GM21526 (cell line): Measurements from ENCODE around the gene PDP2.
A peak's percentile ranks its signal among the peaks of the same experiment; 100 is the strongest.

Experiments
- ATAC-seq: cut with Tn5 transposase; IDR thresholded peaks from one replicate; pipeline ENCODE4 v1.9.1; 2021; ENCODE audit warnings: moderate library complexity; ENCODE audit not compliant: unreplicated experiment, low FRiP score

PDP2 gene

DNA sequence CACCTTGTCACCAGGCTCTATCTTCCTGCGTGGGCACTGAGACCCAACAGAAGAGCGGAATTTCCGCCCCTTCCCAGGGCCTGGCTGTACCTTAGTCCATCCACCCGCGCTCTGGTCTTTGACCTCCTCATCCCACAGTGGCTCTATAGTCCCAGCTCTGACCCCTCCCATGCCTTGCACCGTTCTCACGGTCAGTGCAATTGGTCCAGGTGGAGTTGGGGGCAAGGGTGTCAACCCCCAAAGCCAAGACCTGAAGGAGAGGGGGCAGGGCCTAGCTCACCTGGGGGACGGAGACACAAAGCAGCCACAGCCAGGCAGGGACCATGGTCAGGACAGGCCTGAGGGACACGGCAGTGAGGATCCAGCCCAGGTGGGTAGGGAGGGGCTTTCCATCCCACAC, 37.4 kb downstream of the PDP2 start:
- ATAC-seq: no peak

DNA sequence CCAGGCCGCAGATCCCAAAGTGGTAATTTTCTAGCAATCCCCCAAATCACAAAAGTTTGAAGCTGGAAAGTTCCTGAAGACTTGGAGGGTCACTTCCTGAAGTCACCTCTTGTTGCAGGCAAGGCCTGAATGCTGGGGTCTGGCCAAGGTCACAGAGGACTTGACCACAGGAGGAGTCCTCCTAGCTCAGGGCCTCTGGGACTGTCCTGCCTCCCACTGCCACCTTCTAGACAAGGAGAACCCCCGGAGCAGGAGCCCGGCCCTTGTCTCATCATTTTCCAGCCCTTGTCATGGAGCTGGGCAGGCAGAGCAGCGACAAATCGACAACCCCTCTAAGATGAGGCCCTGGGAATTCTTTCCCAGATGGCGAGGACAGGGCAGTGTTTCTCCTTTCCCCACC, 38.0 kb downstream of the PDP2 start:
- ATAC-seq: no peak

DNA sequence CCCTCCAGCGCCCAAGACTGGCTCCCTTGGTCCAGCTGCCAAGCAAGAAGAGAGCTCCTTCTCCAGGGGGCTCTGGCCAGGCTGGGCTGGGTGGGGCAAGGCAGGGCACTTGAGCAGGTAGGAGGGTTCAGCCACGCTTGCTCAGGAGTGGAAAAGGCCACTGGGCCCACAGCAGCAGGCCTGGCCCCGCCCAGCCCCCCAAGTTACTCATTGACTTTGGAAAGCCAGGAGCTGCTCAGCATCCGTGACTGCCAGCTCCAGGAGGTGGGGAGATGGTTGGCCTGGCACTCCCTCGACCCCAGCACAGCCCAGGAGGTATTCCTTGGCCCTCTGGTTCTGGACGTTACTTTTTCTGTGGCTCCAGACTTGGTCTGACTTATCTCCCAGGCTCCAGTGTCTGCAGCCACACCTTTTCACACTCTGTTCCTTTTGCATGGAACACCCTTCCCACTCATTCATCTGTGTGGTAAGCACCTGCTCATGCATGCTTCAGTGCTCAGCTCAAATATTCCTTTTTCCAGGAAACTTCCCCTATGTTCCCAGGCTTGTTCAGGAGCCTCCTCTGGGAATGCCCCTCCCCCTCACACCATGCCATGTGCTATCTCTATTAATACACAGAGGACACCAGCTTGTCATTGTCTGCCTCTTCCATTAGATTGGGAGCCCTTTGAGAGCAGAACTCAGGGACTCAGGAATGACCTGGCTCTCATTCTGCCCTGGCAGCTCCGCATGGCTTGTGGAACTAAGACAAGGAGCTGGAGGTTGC, 38.7 kb downstream of the PDP2 start, which contains the start of gene CDH16:
Gene CDH16, minus strand, starts transcription at position 83 of the 766 bp plus-strand sequence. CDS start 820 bp downstream, outside the sequence.
- ATAC-seq: no peak

DNA sequence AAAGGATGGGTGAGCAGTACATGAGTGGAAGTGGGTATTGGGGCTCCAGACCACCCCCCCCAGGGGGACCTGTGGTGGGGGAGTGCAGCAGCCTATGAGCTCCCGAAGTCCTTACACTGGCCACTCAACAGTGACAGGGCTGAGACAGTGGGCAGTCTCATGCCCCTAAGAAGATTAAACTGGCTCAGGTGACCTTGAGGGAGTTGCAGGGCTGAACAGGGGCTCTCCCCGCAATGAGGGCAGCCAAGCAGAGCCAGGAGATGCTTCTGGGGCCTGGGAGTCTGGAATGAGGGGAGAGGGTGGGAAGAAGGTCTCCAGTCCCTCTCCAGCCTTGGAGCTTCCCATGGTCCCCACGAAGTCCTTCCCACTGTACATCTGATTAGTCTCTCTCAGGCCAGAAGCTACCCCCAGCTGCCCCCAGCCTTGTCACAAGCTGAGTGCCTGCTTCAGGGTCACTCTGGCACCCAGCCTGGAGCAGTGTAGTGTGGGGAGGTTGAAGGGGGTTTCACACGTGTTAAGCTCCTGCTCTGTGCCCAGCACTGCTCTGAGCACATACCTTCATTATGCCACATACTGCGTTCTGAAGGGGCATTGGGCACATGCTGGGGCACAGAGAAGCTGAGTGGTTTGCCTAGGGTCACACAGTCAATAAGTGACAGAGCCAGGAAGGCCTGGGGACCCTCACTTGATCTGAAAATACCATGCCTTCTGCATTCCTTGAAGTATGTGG, 39.4 kb downstream of the PDP2 start:
- ATAC-seq: no peak

DNA sequence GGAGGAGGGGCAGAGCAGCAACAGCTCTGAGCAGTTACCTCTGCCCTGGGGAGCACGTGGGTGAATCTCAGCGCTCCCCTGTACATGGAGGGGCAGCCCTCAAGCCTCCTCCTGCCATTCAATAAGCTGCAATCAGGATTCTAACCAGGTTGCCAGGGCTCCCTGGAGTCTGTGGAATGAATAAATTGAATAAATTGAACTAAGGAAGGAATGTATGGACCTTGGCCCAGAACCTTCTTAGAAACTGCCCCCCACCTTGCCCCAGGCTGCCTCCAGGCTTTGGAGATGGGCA, 39.9 kb downstream of the PDP2 start:
- ATAC-seq: no peak

DNA sequence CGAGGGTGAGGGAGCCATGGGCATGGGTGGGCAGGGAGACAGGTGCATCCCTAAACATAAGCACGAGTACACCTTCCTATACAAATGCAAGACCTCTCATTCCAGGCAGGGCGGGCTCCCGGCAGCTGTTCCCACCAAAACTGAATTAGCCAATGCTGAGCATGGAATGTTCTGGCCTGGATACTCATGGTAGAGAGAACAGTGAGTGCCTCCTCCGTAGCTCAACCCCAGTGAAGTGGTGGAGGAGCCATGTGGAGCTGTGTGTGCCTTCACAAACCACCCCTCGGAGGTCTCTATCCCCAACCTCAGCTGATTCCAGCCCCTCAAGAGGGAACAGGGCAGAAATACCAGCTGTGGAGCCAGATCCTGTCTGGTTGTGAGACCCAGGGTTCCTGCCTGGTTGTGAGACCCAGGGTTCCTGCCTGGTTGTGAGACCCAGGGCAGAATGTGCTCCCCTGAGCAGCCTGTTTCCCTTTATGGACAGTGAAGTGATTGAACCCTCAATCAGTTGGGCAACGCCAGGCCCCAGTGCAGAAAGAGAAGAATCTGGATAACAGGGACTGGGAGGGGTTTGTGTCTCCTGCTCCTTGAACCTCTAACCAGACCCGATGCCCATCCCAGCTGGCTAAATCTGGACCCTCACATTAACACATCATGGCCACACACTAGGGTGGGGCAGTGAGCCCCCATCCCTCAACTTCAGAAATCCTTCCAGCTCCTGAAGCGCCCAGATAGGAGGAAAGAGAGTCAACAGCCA, 40.8 kb downstream of the PDP2 start:
- no peak for ATAC-seq

DNA sequence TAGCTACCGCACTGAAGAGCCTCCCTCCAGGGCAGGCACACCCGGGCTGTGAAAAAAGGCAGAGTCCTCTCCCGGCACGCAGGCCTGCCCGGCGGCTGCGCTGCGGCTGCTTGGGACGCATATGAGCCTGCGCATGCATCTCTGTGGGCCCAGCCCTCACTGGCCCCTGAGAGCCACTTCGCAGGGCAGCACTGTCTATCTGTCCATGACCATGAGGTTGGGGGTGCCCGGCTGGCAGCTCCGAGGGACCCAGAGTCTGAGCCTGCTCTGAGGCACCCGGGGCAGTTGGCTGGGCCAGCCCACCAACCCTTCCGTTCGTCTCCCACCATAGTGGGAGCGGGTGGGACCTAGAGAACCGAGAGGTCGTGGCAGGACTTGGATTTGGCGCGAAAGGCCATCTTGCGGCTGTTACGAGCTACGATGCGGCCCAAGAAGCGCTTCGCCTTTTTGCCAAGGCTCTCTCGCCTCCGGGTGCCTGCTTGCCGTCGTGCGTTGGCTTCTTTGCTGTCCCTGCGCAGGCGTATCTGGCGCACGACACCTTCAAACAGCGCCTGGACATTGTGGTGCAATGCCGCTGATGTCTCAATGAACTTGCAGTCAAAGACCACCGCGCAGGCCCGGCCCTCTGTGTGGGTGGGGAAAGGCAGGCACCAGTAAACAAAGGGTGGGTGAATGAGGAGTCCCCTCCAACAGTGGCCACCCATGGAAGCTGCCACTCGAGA, 41.6 kb downstream of the PDP2 start:
- ATAC-seq: no peak

DNA sequence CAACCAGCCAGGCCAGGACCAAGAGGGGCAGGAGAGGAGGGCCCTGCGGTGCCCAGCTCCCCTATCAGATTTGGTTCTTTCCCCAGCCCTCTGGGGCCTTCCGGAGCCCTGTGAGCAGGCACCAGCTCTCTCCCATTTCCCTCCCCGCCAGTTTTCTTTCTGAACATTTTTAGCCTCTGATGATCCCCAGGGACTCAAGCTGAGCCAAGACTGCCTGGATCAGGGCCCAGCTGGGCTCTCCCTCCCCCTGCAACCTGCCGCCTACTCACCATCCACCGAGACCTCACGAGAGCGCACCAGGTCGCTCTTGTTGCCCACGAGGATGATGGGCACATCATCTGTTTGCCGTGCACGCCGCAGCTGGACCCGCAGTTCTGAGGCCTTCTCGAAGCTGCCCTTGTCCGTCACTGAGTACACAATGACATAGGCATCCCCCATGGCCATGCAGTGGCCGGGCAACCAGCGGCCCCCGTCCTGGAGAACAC, 43.0 kb downstream of the PDP2 start:
- no peak for ATAC-seq

DNA sequence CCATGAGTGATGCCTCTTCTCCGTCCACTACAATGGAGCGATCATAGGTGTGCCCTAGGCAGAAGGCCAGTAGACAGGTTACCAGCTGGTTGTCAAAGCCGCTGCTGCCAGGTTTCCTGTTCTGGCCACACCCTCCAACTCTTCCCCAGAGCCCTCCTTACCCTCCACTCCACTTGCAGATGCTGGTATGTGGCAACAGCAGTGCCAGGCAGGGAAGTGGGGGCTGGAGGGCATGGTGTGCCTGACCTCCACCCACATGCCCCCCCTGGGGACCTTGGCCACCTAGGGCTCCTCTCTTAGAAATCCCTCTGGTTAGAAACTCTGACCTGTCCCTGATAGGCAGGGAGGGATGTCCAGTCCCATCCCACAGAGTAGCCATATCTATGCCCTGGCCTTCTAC, 43.6 kb downstream of the PDP2 start:
- ATAC-seq: no peak

DNA sequence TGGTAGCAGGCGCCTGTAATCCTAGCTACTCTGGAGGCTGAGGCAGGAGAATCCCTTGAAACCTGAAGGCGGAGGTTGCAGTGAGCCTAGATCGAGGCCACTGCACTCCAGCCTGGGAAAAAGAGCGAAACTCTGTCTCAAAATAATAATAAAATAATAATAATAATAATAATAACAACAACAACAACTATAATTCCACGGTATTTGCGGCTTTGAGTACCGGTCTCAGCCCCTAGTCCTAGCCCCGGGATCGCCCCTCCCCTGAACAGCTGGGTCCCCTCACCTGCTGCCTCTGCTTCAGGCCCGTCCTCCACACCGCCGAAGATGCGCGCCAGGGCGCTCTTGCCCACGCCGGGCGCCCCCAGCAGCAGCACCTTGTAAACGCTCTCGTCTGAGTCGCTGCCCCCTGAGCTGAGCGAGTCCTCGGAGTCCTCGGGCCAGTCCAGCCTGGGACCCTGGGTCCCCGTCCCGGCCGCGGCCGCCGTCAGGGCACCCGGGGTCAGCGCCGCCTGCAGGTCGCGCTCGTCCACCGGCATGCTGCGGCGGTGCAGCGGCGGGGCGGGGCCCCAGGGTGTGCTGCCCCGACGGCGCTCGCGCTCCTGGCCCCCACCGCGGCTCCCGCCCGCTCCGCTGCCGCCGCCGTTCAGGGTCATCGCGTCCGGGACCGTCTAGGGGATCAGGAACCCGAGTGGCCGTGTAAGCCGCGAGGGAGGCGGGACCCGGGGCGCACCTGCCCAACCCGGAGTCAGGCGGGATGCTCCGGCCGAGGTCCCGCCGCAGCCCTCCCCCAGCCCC, 44.4 kb downstream of the PDP2 start:
- ATAC-seq: peak; percentile 46

DNA sequence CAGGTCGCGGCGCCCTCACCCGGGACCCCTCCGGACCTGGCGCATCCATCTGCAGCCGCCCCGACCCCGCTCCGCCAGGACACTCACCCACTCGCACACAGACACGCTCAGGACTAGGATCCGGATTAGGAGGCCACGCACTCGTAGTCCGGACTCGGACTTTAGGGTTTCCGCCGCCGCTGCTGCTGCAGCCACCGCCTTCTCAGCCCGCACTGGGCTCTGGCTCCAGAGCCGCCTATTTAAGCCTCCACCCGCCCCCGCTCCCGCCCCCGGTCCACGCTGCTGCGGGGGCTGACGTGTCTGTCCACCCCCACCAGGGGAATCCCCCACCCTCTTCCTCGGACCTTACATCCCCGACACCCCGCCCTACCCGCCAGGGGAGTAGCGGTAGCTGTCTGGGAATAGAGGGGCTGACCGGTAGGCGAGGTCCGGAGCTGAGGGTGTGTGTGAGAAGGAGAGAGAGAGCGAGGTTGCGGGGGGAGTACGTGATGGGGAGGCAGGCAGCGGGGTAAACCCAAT, 45.1 kb downstream of the PDP2 start, which contains the start of gene RRAD:
Gene RRAD, minus strand, starts transcription at position 214 of the 519 bp plus-strand sequence. CDS start 356 bp downstream, outside the sequence.
- no peak for ATAC-seq

DNA sequence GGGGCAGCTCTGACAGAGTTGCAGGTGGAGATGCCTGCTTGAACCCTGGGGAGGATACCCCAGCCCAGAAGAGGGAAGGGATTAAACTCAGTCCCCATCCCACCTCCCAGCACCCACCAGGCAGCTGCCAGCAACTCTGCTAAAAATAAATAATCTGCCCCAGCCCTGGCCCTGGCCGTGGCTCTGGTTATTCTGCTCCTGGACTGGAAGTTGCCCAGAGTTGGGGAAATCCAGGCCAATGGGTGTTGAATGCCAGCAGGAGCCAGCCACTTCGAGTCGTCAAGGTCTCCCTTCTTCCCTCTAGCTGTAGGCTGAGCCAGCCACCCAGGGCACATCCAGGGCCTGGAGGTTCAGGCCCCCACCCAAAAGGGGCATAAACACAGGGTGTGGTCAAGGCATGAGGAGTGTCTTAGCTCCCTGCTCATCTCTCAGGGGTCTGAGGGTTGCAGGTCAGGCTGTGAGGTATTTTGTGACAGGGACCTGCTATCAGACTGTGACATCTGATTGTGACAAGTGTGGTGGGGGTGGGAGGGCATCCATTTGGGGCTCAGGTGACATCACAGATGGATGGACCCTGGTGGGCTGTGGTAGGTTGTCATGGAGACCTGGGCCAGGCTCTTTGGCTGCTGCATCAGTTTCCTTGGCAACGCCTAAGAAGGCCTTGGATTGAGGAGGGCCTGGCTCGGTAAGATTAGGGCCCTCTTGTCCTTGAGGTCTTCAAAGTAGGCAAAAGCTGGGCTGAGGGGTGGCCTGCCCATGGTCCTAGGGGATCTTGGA, 46.0 kb downstream of the PDP2 start:
- ATAC-seq: no peak

DNA sequence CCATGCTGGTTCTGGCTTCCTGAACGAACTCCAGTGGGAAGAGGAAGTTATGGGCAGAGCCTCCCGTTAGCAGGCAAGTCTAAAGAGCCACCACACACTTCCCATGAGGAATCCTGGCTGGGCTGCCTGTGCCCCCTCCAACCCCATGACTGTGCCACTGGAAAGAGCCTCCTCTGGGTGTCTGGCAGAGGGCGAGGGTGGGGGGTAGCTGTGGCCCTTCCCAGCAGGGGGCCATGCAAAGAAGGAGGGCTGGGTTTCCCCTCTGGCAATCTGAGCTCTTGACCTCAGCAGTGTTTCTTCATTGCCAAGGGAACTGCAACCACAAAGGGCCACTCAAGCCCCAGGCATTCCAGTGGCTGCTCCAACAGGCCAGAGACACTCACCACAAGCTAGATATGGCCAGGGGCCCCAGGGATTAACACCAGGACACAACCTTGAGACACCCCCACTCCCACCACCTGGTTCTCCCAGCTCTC, 46.7 kb downstream of the PDP2 start:
- no peak for ATAC-seq

DNA sequence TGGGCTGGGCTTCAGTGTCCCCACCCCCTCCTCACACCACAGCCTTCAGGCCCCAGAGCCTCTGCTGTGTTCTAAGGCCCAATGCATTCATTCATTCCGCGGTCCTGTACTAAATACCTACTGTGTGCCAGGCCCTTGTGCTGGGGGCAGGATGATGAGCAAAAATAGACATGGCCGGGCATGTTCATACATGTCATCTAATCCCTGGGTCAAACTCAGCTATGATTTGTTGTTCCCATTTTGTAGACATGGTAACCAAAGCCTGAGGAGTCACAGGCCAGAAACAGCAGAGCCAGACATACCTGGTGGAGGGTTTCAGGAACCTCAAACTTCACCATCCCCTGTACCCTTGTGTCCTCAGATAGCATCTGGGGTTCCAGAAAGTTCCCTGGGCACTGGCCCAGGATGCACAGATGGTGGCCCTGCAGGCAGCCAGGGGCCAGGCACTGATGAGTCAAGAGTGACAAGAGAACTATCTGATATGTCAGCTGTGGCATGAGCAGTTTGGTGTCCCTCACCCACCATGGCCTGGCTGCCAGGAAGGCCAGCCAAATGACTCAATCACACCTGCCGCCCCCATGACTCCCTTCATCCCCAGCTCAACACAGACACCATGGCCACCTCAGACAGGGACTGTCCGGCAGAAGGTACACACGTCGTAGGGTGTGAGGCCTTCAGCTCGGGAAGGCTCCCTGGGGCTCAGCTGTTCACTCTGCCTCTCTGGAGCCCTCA, 47.8 kb downstream of the PDP2 start:
- ATAC-seq: no peak

DNA sequence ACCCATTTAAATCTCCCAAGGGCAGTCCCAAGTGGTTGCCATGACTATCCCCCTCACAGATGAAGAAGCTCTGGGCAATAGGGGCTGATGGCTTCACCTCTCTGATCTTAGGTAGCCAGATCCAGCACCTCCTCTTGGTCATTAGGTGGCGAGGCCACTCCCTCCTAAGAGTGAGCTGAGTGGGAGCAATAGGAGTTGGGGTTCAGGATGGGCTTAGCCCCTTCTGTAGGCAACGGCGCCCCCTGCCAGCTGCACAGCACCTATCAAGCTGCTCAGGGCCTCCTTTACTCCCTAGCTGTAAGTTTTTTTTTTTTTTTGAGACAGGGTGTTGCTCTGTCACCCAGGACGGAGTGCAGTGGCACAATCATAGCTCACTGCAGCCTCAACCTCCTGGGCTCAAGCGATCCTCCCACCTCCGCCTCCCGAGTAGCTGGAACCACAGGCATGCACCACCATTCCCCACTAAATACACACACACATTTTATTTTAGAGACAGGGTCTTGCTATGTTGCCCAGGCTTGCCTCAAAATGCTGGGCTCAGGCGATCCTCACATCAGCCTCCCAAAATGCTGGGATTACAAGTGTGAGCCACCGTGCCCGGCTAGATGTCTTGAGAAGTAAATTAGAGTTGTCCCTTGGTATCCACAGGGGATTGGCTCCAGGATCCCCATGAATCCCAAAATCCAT, 48.5 kb downstream of the PDP2 start:
- no peak for ATAC-seq

DNA sequence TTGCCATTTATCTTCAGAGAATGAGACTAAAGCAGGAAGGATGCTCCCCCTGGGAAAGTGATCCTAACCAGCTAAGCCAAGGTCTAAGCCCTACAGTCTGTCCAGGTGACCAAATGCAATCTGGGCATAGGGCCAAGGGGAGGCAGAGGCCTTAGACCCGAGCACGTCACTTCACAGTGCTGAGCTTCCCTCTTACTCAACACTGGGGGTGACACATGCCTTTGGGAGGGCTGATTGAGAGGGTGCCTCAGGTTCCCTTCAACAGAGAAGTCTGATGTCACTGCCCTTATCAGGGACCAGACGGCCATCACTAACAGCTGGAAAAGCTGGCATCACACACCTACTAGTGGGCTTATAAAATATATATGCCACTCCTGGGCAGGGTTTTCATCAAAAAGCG, 49.9 kb downstream of the PDP2 start:
- ATAC-seq: no peak

DNA sequence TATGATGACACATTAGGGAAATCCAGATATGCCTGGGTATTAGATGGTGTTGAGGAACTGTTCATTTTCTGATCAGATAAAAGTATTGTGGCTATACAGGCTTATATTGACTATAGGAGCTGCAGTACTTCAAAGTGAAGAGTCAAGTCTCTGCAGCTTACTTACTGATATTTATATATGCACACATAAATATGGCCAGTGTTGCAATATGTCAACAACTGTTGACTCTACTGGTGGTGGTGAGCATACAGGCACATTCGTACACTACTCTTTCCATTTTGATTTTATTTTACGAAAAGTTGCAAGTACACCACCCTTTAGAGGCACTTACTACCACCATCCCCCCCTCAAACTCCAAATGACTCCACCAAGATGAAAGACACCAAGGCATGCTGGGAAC, 51.4 kb downstream of the PDP2 start:
- ATAC-seq: no peak
